Measurements from ENCODE around the gene SH3BGRL2.

Gene SH3BGRL2

DNA sequence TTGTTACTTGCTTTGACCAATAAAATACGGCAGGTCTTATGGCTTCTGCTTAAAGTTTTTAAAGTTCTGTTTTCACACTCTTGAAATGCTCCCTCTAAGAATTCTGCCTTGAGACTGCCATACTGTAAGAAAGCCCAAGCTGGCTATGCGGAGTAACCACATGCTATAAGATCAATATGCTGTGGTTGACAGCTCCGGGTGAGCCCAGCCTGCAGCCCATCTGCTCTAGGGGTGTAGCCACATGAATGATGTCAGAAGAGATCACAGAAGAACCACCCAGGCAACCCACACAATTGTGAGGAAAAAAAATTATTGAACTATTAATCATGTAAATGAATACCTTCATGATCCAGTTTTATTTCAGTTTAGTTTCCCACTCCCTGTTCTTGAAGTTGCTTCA is 26.1 kb upstream of the SH3BGRL2 start:
- ChIA-PET POLR2A (no interaction called here), CTCF (no interaction called here)
- no peaks in the 10 kb centered on the region for H3K9me3 ChIP-seq (ENCODE audit: control insufficient read depth, insufficient read depth, low read depth, low read length)
- H3K36me3 ChIP-seq (ENCODE audit: control insufficient read depth in 2 of 2, insufficient read depth in 1 of 2, low read length in 2 of 2), result no peaks in the 10 kb centered on the region
- TF ChIP-seq ZNF785 (tag by site-specific recombination; IDR thresholded peaks at IDR 0.05) (no peak), ZNF473 (tag by site-specific recombination; IDR thresholded peaks at IDR 0.05) (no peak), ZNF560 (tag by site-specific recombination; IDR thresholded peaks at IDR 0.05; ENCODE audit: borderline replicate concordance) (no peak), ZBTB8A (tag by site-specific recombination; IDR thresholded peaks at IDR 0.05) (no peak), ZNF561 (tag by site-specific recombination; IDR thresholded peaks at IDR 0.05; ENCODE audit: borderline replicate concordance) (no peak), ZNF704 (tag by site-specific recombination; IDR thresholded peaks at IDR 0.05) (no peak), ZNF747 (tag by site-specific recombination; IDR thresholded peaks at IDR 0.05) (no peak), TRIM28 (IDR thresholded peaks at IDR 0.05; ENCODE audit: borderline replicate concordance, low read length) (no peak), ZNF513 (tag by site-specific recombination; IDR thresholded peaks at IDR 0.05) (no peak), SP3 (tag by site-specific recombination; IDR thresholded peaks at IDR 0.05) (no peak), GLI2 (tag by site-specific recombination; IDR thresholded peaks at IDR 0.05; ENCODE audit: borderline replicate concordance, low read depth) (no peak), FEZF1 (tag by site-specific recombination; IDR thresholded peaks at IDR 0.05) (no peak), OVOL3 (tag by site-specific recombination; IDR thresholded peaks at IDR 0.05) (no peak), PRDM2 (tag by site-specific recombination; IDR thresholded peaks at IDR 0.05; ENCODE audit: borderline replicate concordance) (no peak), ZNF184 (tag by site-specific recombination; IDR thresholded peaks at IDR 0.05) (no peak)
- TF ChIP-seq, protein P1, sequence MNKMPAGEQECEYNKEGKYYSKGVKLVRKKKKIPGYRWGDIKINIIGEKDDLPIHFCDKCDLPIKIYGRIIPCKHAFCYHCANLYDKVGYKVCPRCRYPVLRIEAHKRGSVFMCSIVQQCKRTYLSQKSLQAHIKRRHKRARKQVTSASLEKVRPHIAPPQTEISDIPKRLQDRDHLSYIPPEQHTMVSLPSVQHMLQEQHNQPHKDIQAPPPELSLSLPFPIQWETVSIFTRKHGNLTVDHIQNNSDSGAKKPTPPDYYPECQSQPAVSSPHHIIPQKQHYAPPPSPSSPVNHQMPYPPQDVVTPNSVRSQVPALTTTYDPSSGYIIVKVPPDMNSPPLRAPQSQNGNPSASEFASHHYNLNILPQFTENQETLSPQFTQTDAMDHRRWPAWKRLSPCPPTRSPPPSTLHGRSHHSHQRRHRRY (tag by site-specific recombination; IDR thresholded peaks at IDR 0.05), result no peak
- TF ChIP-seq, protein P2, sequence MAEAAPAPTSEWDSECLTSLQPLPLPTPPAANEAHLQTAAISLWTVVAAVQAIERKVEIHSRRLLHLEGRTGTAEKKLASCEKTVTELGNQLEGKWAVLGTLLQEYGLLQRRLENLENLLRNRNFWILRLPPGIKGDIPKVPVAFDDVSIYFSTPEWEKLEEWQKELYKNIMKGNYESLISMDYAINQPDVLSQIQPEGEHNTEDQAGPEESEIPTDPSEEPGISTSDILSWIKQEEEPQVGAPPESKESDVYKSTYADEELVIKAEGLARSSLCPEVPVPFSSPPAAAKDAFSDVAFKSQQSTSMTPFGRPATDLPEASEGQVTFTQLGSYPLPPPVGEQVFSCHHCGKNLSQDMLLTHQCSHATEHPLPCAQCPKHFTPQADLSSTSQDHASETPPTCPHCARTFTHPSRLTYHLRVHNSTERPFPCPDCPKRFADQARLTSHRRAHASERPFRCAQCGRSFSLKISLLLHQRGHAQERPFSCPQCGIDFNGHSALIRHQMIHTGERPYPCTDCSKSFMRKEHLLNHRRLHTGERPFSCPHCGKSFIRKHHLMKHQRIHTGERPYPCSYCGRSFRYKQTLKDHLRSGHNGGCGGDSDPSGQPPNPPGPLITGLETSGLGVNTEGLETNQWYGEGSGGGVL (tag by site-specific recombination; IDR thresholded peaks at IDR 0.05), result no peak
- TF ChIP-seq, protein P3, sequence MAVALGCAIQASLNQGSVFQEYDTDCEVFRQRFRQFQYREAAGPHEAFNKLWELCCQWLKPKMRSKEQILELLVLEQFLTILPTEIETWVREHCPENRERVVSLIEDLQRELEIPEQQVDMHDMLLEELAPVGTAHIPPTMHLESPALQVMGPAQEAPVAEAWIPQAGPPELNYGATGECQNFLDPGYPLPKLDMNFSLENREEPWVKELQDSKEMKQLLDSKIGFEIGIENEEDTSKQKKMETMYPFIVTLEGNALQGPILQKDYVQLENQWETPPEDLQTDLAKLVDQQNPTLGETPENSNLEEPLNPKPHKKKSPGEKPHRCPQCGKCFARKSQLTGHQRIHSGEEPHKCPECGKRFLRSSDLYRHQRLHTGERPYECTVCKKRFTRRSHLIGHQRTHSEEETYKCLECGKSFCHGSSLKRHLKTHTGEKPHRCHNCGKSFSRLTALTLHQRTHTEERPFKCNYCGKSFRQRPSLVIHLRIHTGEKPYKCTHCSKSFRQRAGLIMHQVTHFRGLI (tag by site-specific recombination; IDR thresholded peaks at IDR 0.05), result no peak
- TF ChIP-seq, protein P4, sequence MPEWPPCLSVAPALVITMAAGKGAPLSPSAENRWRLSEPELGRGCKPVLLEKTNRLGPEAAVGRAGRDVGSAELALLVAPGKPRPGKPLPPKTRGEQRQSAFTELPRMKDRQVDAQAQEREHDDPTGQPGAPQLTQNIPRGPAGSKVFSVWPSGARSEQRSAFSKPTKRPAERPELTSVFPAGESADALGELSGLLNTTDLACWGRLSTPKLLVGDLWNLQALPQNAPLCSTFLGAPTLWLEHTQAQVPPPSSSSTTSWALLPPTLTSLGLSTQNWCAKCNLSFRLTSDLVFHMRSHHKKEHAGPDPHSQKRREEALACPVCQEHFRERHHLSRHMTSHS (tag by site-specific recombination; IDR thresholded peaks at IDR 0.05), result no peak
- TF ChIP-seq, protein P5, sequence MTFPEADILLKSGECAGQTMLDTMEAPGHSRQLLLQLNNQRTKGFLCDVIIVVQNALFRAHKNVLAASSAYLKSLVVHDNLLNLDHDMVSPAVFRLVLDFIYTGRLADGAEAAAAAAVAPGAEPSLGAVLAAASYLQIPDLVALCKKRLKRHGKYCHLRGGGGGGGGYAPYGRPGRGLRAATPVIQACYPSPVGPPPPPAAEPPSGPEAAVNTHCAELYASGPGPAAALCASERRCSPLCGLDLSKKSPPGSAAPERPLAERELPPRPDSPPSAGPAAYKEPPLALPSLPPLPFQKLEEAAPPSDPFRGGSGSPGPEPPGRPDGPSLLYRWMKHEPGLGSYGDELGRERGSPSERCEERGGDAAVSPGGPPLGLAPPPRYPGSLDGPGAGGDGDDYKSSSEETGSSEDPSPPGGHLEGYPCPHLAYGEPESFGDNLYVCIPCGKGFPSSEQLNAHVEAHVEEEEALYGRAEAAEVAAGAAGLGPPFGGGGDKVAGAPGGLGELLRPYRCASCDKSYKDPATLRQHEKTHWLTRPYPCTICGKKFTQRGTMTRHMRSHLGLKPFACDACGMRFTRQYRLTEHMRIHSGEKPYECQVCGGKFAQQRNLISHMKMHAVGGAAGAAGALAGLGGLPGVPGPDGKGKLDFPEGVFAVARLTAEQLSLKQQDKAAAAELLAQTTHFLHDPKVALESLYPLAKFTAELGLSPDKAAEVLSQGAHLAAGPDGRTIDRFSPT (tag by site-specific recombination; IDR thresholded peaks at IDR 0.05), result no peak
- no peak overlapping the region for H3K27ac ChIP-seq (ENCODE audit: extremely low read depth, low read depth, low read length)
- H3K4me1 ChIP-seq (ENCODE audit: control insufficient read depth, insufficient read depth, low read length), result peaks cover 13% of the 10 kb centered on the region
- H3K4me3 ChIP-seq (ENCODE audit: low read depth, low read length), result no peak overlapping the region
